SW480 (cell line): ENCODE measurements around the gene CRELD1.

Source experiments
- DNase-seq: peaks from one replicate; pipeline ENCODE4 v3.0.0-alpha.2; 2016; ENCODE audit warnings: low spot score

The CRELD1 gene

GRCh38 chr3:9957214-9957613 is 23.6 kb downstream of the CRELD1 start:
- no peak for DNase-seq

GRCh38 chr3:9965200-9965875 is 31.7 kb downstream of the CRELD1 start:
- no peak for DNase-seq

- no peak for DNase-seq
Observed at GRCh38 chr3:9966841-9967240, 33.2 kb downstream of the CRELD1 start.

DNA sequence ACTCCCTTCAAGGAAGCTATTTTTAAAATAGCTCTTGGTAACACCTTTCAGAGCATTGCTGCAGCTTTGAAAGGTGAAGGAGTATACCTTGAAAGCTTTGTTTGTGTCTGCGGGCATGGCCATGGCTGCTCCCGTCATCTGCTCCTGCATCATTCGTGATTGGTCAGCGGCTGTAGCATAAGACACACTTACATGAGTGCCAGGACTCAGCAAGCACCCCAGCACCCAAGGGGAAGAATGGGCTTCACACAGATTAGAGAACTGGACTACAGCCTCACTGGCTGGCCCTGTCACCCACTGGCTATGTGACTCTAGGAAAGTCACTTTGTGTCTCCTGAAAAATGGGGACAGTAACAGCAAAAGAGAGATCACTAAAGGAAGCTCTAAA is 36.0 kb downstream of the CRELD1 start:
- DNase-seq, result no peak

- DNase-seq, result no peak
Observed at GRCh38 chr3:9970020-9970652, 36.5 kb downstream of the CRELD1 start.

- DNase-seq, result peak; percentile 56
Observed at GRCh38 chr3:9976721-9977709, 43.4 kb downstream of the CRELD1 start.

GRCh38 chr3:9978710-9979305 is 45.2 kb downstream of the CRELD1 start:
- DNase-seq, result no peak

DNA sequence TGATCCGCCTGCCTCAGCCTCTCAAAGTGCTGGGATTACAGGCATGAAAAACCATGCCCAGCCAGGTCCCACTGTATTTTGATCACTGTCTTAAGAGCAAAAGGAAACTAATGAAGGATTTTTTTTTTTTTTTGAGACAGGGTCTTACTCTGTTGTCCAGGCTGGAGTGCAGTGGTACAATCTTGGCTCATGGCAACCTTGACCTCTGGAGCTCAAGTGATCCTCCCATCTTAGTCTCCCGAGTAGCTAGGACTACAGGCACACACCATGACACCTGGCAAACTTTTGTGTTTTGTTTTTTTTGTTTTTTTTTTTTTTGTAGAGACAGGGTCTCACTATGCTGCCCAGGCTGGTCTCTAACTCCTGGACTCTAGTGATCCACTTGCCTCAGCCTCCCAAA is 46.6 kb downstream of the CRELD1 start:
- DNase-seq, result no peak

GRCh38 chr3:9986230-9986725 is 52.6 kb downstream of the CRELD1 start:
- no peak for DNase-seq

DNA sequence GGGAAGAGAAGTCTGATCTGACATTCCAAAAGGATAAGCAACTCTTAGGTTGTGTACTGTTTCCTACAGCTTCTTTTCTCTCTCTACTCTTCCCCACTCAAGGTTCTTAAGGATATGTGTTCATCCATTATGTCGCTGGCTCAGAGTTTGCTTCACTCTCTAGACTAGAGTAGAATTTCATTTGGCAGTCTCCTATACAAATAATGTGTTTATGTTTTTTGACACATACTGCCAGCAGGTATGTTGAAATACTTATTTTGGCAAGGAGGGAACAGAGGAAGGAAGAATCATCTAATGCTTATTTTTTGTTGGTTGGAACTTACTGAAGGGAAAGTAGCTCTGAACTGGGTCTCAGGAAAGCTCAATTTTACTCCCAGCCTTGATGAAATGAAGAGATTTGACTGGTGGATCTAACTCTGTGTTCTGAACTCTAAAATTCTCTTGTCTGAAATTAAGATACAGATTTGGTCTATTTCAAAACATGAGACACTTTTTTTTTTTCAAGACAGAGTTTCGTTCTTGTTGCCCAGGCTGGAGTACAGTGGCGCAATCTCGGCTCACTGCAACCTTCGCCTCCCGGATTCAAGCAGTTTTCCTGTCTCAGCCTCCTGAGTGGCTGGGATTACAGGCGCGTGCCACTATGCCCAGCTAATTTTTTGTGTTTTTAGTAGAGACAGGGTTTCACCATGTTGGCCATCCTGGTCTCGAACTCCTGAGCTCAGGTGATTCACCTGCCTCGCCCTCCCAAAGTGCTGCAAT is 60.6 kb downstream of the CRELD1 start:
- DNase-seq, result no peak
